Epidermal melanocyte (primary cell): ENCODE results near the gene SCNN1G.

Source experiments
- DNase-seq: peaks from one replicate; pipeline ENCODE4 v3.0.0; 2011; ENCODE audit warnings: low spot score; ENCODE audit not compliant: insufficient read length

The SCNN1G gene

DNA sequence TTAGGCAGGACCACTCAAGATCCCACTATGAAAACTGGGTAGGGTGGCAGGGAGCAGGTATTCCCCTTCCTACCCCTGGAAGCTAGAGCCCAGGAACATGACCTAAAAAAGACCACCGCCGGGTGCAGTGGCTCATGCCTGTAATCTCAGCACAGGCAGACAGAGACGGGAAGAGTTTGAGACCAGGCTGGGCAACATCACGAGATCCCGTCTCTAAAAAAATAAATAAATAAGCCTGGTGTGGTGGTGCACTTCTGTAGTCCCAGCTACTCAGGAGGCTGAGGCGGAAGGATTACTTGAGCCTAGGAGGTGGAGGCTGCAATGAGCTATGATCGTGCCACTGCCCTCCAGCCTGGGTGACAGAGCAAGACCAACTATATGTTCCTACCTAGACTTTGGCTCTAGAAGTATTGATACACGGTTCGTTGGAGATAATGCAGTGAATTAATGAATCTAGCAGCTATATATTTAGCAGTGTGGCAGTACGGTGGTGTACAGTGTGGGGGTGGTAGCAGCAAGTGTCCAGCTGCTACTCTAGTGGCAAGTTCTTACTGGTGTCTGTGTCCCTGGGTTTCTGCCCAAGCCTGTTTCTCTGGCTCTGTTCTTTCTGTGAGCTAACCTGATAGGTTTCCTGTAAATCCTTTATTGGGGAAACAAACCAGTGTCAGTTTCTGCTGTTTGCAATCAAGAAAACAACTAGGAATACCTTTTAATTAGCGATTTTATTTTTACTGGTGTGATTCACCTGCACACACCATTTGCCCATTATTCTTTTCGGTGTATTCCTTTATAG is 30.0 kb upstream of the SCNN1G start:
- DNase-seq: no peak

GRCh38 chr16:23155445-23156049 is 27.0 kb upstream of the SCNN1G start:
- DNase-seq: no peak

DNA sequence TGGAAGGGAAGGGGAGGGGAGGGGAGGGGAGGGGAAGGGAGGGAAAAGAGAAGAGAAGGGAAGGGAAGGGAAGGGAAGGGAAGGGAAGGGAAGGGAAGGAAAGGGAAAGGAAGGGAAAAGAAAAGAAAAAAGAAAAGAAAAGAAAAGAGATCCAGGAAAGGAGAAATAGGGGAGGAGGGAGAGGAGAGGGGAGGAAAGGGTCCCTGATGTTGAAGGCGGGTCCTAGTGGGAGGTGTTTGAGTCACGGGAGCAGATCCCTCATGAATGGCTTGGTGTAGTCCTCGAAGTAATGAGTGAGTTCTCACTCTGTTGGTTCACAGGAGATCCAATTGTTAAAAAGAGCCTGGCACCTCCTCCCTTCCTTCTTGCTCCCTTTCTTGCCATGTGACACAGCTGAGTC is 26.4 kb upstream of the SCNN1G start:
- no peak for DNase-seq

DNA sequence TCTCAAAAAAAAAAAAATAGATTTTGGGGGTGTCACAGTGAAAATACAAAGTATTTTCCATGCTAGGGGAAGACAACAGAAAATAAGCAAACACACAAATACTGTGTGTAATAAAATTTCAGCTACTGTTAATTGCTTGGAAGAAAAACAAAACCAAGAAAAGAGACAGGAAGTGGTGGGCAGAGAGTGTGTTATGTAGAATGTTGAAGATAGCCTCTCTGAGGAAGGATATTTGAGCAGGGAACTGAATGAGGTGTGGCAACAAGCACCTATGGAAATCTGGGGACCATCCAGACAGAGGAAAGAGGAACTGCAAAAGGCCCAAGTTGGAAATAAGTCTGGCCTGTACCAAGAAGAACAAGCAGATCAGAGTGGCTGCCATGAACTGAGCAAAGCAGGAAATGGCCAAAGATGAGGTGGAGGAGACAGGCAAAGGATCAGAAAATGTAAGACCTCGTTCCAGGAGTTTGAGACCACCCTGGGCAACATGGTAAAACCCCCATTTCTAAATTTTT is 25.5 kb upstream of the SCNN1G start:
- DNase-seq: no peak

- no peak for DNase-seq
Observed at GRCh38 chr16:23158114-23158513, 24.4 kb upstream of the SCNN1G start.

GRCh38 chr16:23160082-23160481 is 22.5 kb upstream of the SCNN1G start:
- no peak for DNase-seq

GRCh38 chr16:23160574-23160973 is 22.0 kb upstream of the SCNN1G start:
- no peak for DNase-seq

DNA sequence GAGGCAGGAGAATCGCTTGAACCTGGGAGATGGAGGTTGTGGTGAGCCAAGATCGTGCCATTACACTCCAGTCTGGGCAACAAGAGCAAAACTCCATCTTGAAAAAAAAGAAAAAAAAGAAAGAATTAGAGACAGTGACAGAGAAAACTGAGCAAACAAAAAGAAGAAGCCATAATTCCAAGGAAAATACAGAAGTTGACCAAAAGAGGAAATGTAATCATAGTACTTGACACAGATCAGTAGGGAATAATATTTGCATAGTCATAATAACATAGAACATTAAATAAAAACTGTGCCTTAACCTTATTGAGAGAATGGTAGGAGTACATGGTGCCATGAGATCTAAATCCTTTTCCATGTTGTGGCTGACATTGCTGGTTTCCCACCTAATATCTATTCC is 18.6 kb upstream of the SCNN1G start:
- no peak for DNase-seq

GRCh38 chr16:23164736-23165135 is 17.8 kb upstream of the SCNN1G start:
- no peak for DNase-seq

GRCh38 chr16:23172583-23172982 is 10.0 kb upstream of the SCNN1G start:
- no peak for DNase-seq

DNA sequence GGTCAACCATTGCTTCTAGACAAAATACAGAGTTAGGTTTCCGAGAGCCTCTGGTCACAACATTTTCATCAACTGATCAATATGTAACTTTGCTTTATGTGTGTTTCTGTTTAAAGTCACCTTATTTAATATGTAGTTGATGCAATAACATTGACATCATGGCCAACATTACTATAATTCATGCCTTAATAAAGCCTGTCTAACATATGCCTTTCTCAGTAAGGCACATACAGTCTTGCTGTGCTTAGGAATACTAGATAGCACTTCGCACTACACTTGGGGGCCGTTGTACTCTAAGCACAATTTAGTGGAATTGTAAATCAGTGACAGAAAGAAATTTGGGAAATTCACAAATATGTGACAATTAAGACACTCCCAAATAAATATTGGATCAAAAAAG is 9.6 kb upstream of the SCNN1G start:
- no peak for DNase-seq

DNA sequence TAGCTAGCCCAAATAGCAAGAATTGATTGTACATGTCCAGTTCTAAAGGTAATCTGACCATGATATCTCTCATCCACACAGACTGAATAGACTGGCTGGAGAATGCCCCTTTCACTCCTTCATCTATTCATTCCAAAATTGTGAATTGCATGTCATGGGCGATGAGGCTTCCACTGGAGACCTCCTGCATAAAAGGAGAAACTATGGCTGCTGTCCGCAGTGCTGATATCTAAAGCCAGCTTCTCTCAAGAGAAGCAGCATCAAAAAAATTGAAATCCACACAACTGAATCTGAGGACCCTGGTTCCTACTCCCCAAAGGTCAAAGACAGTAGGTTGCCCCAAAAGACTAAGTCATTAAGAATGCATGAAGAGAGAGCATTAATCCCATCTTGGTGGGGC is 7.9 kb upstream of the SCNN1G start:
- no peak for DNase-seq

GRCh38 chr16:23175651-23176050 is 6.9 kb upstream of the SCNN1G start:
- DNase-seq: no peak

GRCh38 chr16:23181506-23181905 is 1.0 kb upstream of the SCNN1G start:
- no peak for DNase-seq

- peak; percentile 45 for DNase-seq
Observed at GRCh38 chr16:23182206-23182678, 303 bp upstream of the SCNN1G start.

DNA sequence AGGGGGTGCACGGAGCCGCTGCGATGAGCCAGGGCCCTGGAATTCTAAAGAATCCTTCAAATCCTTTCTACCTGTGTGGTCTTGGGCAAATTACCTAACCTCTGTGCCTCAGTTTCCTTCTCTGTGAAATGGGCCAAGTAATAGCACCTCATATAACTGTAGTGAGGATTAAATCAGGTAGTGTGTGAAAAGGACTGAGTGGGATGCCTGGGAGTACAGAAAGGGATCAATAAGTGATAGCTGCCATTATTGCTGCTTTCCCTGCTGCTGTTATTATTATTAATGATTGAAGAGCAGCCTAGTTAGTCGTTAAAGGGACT is 958 bp downstream of the SCNN1G start:
- DNase-seq: no peak

DNA sequence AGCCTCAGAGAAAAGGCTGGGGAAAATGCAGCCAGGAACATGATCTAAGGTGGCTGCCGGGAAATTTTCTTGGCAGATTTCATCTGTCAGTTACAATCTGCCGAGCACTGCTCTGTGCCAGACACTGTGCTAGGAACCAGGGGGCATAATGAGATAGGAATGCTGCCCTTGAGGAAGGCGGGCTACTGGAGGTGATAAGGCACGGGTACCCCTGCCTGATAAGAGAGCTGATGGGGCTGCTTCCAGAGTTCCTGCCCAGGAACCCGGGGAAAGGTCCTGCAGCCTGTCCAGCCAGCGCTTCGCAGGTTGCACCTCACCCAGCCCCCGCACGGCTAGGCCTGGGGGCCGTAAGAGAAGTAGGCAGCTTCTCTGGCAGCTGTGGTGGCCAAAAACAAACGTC is 3.1 kb downstream of the SCNN1G start:
- DNase-seq: no peak

GRCh38 chr16:23186171-23186570 is 3.6 kb downstream of the SCNN1G start:
- no peak for DNase-seq

DNA sequence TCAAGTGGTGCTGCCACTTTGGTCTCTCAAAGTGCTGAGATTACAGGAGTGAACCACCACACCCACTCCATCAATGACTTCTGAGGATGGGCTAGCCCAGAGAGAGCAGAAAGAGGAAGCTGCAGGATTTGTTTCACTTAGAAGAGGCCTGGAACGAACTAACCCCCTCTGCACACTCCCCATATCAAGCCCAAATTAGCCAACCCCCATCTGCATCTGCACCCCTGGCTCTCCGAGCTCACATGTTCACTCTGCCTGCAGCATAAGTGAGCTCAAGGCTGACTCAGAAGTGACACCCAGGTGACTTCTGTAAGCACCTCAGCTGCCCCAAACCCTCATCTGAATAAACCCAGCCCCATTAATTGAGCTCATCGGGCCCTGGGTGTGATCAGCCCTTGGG is 4.8 kb downstream of the SCNN1G start:
- DNase-seq: no peak

GRCh38 chr16:23188911-23189310 is 6.4 kb downstream of the SCNN1G start:
- no peak for DNase-seq

DNA sequence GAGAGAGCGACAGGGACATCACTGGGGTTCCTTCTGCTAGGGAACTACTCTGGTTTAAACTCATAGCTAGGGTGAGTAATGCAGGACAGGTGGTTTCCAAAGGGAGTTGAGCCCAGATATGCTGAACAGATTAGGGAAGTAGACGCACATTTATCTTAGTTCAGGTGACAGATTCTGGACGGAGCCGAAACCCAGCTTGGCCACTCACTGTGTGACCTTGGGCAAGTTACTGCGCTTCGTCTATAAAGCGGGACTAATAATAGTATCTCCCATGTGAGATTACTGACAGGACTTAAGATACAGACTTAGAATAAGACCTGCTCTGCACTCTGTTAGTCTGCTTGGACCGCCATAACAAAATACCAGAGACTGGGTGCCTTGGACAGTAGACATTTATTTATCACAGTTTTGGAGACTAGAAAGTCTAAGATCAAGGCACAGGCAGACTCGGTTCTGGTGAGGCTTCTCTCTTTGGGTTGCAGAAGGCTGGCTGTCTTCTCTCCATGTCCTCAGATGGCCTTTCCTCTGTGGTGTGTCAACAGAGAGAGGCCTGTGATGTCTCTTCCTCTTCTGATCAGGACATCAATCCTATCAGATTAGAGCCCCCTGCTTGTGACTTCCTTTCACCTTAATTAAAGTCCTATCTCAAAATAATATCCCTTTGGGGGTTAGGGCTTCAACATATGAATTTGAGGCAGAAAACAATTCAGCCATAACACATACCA is 12.1 kb downstream of the SCNN1G start:
- DNase-seq: no peak

DNA sequence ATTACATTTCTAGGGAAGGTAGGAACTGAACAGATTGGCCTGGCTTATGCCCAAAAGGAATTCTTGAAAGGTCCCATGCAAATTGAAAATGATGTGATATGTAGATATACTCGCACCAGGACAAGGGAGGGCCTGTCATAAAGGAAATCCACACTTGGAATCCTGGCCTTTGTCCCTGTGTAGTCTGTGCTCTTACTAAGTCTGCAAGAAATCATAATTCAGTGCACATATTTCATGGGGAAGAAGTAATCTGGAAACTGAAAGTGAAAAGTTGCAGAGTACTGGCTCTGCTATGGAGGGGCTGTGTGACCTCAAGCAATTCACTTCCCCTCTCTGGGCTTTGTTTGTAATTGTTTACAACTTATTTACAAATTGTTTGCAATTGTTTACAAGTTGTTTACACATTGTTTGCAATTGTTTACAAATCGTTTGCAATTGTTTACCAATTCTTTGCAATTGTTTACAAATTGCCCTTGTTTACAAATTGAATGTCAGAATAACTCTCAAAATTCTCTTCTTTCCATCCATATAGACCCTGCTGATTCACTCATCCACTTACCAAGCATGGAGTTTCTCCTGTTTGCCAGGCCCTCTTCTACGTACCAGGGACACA is 12.9 kb downstream of the SCNN1G start:
- DNase-seq: no peak
